Inferior parietal cortex (tissue), 1 donor: ENCODE measurements around the gene ITIH5.

ENCODE experiments used
- DNase-seq: peaks from one replicate; pipeline ENCODE4 v3.0.0-alpha.2; 2016; ENCODE audit errors: extremely low spot score

ITIH5 gene

GRCh38 chr10:7518693-7519092, 148.1 kb downstream of the ITIH5 start:
- DNase-seq, result no peak

DNA sequence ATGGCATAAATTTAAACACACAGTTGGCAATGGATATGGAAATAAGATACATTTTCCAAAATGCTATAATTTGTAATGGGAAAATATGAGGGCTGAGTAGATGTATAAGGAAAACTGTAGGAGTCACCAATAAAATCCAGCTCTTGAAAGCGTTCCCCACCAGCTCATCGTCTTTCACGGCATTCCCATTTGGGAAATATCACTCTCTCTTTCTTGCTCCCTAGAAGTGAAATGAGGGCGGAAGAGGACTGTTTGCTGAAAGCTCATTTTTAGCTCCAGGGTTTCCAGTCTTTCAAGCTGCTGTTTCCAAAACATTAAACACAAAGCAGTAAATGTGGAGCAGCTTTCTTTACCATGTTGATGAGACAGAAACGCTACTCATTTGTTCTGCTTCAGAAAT, 151.3 kb downstream of the ITIH5 start:
- no peak for DNase-seq

DNA sequence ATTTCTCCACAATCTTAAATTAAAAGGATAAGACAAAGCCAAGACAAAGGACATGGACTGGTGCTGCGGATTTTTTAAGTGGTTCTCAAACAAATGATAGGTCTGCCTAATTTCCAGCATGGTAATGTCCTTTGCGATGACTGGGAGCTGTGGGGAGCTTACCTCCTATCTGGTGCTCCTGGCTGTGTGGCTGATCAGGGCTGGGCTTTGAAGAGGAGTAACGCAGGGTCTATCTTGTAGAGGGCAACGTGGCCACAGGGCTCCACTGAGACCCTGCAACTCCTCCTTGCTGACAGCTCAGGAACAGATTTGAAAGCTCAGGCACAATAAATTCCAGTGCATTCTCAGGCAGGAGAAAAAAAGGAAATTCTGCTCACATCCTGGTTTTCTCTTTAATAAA, 152.8 kb downstream of the ITIH5 start:
- DNase-seq, result no peak

GRCh38 chr10:7513455-7513854, 153.3 kb downstream of the ITIH5 start:
- no peak for DNase-seq

- no peak for DNase-seq
These were observed 154.3 kb downstream of the ITIH5 start for GRCh38 chr10:7512487-7512886.

GRCh38 chr10:7511612-7512011, 155.2 kb downstream of the ITIH5 start:
- DNase-seq, result no peak
